ENCODE data around the gene HSPA1L. TPM values are rescaled to one million over a fixed set of nuclear protein-coding genes. Genes with fewer than 3 reads are reported as not detected.
"Not testable (repeated sequence)": the region's sequence is repeated elsewhere in the genome, so short reads cannot be mapped to it uniquely, and the experiment has no call there.

HSPA1L gene
- total and polyA plus RNA-seq, 4 donors: 0.27 to 0.79 (median 0.47) TPM

DNA sequence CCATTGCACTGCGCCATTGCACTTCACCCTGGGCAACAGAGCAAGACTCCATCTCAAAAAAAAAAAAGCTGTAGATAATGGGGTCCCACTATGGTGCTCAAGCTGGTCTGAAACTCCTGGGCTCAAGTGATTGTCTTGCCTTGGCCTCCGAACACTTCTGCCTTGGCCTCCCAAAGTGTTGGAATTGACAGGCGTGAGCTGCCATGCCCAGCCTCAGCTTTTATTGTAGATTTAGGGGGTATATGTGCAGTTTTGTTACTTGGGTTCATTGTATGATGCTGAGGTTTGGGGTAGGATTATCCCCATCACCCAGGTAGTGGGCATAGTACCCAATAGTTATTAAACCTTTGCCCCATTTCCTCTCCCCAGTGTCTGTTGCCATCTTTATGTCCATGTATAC, 23.9 kb upstream of the HSPA1L start:
- TF ChIP-seq RXRA (IDR thresholded peaks at IDR 0.05): no peak
- DNase-seq (ENCODE audit: low spot score): no peak
- peaks cover 6 to 25% (median 22%) of the 10 kb centered on the region in 4 donors for H3K4me1 ChIP-seq (ENCODE audit: control insufficient read depth in 4 of 4, insufficient read depth in 4 of 4, low read length in 3 of 4)
- H3K36me3 ChIP-seq (ENCODE audit: control insufficient read depth in 4 of 4, insufficient read depth in 3 of 4, low read depth in 1 of 4, low read length in 3 of 4): peaks cover 17 to 37% (median 25%) of the 10 kb centered on the region in 4 donors
- WGBS: 95% methylated on average over 3 of the region's 3 CpGs
- no peak overlapping the region for H3K27ac ChIP-seq (ENCODE audit: low read depth in 1 of 2, low read length in 2 of 2)
- H3K9ac ChIP-seq (ENCODE audit: low read depth in 1 of 2, low read length in 2 of 2): no peak overlapping the region
- no peaks in the 10 kb centered on the region for H3K27me3 ChIP-seq (ENCODE audit: control insufficient read depth in 4 of 4, insufficient read depth in 4 of 4, low read length in 3 of 4)
- no peaks in the 10 kb centered on the region for H3K9me3 ChIP-seq (ENCODE audit: control insufficient read depth in 4 of 4, low read length in 3 of 4)
- no peak overlapping the region for H3K4me3 ChIP-seq (ENCODE audit: low read depth in 1 of 3, low read length in 3 of 3)

DNA sequence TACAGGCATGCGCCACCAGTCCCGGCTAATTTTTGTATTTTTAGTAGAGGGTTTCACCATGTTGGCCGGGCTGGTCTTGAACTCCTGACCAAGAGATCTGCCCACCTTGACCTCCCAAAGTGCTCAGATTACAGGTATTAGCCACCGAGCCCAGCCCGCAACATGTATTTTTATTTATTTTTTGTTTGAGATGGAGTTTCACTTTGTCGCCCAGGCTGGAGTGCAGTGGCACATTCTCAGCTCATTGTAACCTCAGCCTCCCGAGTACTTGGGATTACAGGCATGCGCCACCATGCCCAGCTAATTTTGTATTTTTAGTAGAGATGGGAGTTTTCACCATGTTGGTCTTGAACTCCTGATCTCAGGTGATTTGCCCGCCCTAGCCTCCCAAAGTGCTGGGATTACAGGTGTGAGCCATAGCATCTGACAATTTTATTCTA, 23.1 kb upstream of the HSPA1L start:
- H3K27me3 ChIP-seq (ENCODE audit: control insufficient read depth in 4 of 4, insufficient read depth in 4 of 4, low read length in 3 of 4); H3K9me3 ChIP-seq (ENCODE audit: control insufficient read depth in 4 of 4, low read length in 3 of 4); H3K4me3 ChIP-seq (ENCODE audit: low read depth in 1 of 3, low read length in 3 of 3); H3K27ac ChIP-seq (ENCODE audit: low read depth in 1 of 2, low read length in 2 of 2); H3K9ac ChIP-seq (ENCODE audit: low read depth in 1 of 2, low read length in 2 of 2); DNase-seq (ENCODE audit: low spot score): not testable (repeated sequence)
- WGBS: 91% methylated on average over 9 of the region's 9 CpGs
- peaks cover 17 to 37% (median 25%) of the 10 kb centered on the region in 4 donors for H3K36me3 ChIP-seq (ENCODE audit: control insufficient read depth in 4 of 4, insufficient read depth in 3 of 4, low read depth in 1 of 4, low read length in 3 of 4)
- peaks cover 7 to 29% (median 23%) of the 10 kb centered on the region in 4 donors for H3K4me1 ChIP-seq (ENCODE audit: control insufficient read depth in 4 of 4, insufficient read depth in 4 of 4, low read length in 3 of 4)

DNA sequence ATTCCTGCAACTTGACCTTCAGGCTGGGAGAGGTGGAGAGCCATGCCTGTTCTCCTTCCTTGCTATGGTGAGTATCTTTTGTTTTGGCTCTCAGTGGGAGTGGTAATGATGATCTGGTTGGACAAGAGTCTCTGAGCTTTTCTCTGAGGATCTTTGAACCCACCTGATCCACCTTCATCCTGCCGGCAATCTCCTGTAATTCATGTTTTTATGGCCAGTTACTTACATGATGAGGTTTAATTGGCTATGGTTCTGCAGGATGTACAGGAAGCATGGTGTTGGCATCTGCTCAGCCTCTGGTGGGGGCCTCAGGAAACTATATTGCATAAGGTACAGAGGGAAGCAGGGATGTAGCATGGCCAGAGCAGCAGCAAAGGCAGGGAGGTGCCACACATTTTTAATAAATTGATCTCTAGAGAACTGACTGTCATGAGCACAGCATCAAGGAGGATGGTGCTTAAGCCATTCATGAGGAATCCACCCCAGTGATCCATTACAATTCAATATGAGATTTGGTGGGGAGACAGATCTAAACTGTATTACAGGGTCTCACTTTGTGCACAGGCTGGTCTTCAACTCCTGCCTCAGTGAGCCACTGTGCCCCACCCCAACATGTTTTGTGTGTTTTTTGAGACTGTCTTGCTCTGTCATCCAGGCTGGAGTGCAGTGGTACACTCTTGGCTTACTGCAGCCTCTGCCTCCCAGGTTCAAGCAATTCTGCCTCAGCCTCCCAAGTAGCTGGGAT, 22.5 kb upstream of the HSPA1L start:
- Histone ChIP-seq H3K27ac (ENCODE audit: low read depth in 1 of 2, low read length in 2 of 2) (peak overlapping the region in 1 of 2 donors; percentile 46), H3K9ac (ENCODE audit: low read depth in 1 of 2, low read length in 2 of 2) (peak overlapping the region in 1 of 2 donors; percentile 16), H3K36me3 (ENCODE audit: control insufficient read depth in 4 of 4, insufficient read depth in 3 of 4, low read depth in 1 of 4, low read length in 3 of 4) (peaks cover 17 to 37% (median 25%) of the 10 kb centered on the region in 4 donors), H3K9me3 (ENCODE audit: control insufficient read depth in 4 of 4, low read length in 3 of 4) (no peaks in the 10 kb centered on the region), H3K4me3 (ENCODE audit: low read depth in 1 of 3, low read length in 3 of 3) (peak overlapping the region in 1 of 3 donors; percentile 17), H3K4me1 (ENCODE audit: control insufficient read depth in 4 of 4, insufficient read depth in 4 of 4, low read length in 3 of 4) (peaks cover 5 to 29% (median 23%) of the 10 kb centered on the region in 4 donors), H3K27me3 (ENCODE audit: control insufficient read depth in 4 of 4, insufficient read depth in 4 of 4, low read length in 3 of 4) (no peaks in the 10 kb centered on the region)
- WGBS: 54% methylated on average over 1 of the region's 1 CpG
- TF ChIP-seq YY1 (IDR thresholded peaks at IDR 0.05) (no peak), SP1 (IDR thresholded peaks at IDR 0.05) (no peak), FOXA2 (IDR thresholded peaks at IDR 0.05) (no peak), FOXA1 (IDR thresholded peaks at IDR 0.05) (no peak), HNF4G (IDR thresholded peaks at IDR 0.05) (no peak), JUND (IDR thresholded peaks at IDR 0.05) (no peak), HNF4A (conservative IDR thresholded peaks at IDR 0.05) (no peak), EGR1 (IDR thresholded peaks at IDR 0.05; ENCODE audit: low read depth in 2 of 2) (no peak), NR2F2 (IDR thresholded peaks at IDR 0.05) (no peak)
- TF ChIP-seq, protein P1, sequence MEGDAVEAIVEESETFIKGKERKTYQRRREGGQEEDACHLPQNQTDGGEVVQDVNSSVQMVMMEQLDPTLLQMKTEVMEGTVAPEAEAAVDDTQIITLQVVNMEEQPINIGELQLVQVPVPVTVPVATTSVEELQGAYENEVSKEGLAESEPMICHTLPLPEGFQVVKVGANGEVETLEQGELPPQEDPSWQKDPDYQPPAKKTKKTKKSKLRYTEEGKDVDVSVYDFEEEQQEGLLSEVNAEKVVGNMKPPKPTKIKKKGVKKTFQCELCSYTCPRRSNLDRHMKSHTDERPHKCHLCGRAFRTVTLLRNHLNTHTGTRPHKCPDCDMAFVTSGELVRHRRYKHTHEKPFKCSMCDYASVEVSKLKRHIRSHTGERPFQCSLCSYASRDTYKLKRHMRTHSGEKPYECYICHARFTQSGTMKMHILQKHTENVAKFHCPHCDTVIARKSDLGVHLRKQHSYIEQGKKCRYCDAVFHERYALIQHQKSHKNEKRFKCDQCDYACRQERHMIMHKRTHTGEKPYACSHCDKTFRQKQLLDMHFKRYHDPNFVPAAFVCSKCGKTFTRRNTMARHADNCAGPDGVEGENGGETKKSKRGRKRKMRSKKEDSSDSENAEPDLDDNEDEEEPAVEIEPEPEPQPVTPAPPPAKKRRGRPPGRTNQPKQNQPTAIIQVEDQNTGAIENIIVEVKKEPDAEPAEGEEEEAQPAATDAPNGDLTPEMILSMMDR (IDR thresholded peaks at IDR 0.05; ENCODE audit: low read depth, low read length, missing input control): no peak
- TF ChIP-seq, protein P2, sequence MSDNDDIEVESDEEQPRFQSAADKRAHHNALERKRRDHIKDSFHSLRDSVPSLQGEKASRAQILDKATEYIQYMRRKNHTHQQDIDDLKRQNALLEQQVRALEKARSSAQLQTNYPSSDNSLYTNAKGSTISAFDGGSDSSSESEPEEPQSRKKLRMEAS (IDR thresholded peaks at IDR 0.05): no peak
- TF ChIP-seq, protein P3, sequence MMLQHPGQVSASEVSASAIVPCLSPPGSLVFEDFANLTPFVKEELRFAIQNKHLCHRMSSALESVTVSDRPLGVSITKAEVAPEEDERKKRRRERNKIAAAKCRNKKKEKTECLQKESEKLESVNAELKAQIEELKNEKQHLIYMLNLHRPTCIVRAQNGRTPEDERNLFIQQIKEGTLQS (IDR thresholded peaks at IDR 0.05): no peak
- TF ChIP-seq, protein P4, sequence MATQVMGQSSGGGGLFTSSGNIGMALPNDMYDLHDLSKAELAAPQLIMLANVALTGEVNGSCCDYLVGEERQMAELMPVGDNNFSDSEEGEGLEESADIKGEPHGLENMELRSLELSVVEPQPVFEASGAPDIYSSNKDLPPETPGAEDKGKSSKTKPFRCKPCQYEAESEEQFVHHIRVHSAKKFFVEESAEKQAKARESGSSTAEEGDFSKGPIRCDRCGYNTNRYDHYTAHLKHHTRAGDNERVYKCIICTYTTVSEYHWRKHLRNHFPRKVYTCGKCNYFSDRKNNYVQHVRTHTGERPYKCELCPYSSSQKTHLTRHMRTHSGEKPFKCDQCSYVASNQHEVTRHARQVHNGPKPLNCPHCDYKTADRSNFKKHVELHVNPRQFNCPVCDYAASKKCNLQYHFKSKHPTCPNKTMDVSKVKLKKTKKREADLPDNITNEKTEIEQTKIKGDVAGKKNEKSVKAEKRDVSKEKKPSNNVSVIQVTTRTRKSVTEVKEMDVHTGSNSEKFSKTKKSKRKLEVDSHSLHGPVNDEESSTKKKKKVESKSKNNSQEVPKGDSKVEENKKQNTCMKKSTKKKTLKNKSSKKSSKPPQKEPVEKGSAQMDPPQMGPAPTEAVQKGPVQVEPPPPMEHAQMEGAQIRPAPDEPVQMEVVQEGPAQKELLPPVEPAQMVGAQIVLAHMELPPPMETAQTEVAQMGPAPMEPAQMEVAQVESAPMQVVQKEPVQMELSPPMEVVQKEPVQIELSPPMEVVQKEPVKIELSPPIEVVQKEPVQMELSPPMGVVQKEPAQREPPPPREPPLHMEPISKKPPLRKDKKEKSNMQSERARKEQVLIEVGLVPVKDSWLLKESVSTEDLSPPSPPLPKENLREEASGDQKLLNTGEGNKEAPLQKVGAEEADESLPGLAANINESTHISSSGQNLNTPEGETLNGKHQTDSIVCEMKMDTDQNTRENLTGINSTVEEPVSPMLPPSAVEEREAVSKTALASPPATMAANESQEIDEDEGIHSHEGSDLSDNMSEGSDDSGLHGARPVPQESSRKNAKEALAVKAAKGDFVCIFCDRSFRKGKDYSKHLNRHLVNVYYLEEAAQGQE (IDR thresholded peaks at IDR 0.05): no peak
- DNase-seq (ENCODE audit: low spot score): no peak
